Neural progenitor cell (in vitro differentiated cells): ENCODE data around the gene RNF220.

Source experiments
- CTCF ChIP-seq: fragments of 200-600 bp; sonication (generic); IDR thresholded peaks from 2 replicates; pipeline ENCODE4 v1.5.1; 2017; ENCODE audit warnings: antibody characterized with exemption, mild to moderate bottlenecking
- EZH2phosphoT487 ChIP-seq: fragments of 200-600 bp; sonication (generic); IDR thresholded peaks from 2 replicates; pipeline ENCODE4 v1.6.1; 2017; ENCODE audit warnings: antibody characterized with exemption

DNA sequence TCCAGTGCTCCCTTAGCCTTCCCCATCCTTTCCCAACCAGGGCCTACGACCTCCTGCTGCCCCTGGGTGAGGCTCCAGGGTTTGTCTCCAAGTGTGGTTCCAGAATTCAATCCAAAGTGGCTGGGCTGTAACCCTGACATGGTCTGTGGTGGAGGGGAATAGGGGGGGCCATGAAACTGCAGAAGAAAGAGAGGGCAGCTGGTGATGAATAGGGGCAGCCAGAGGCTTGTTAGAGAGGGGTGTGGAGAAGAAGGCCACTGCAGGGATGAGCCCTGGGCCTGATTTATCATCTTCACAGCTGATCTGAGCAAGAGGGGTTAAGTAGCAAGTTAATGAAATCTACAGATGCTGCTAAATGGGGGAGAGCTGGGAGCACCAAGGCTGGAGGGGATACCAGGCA lies 37.1 kb upstream of the RNF220 start:
- TF ChIP-seq CTCF: no peak
- TF ChIP-seq EZH2phosphoT487: no peak
